ENCODE data around the gene VAV3. TPM values are rescaled to one million over a fixed set of nuclear protein-coding genes. Genes with fewer than 3 reads are reported as not detected.

The VAV3 gene
- polyA plus RNA-seq, 1 experiment, result not detected

- no peaks in the 10 kb centered on the region for H3K27me3 ChIP-seq (ENCODE audit: control insufficient read depth, insufficient read depth, low read length)
- DNase-seq (ENCODE audit: low read depth), result no peak
- H3K4me3 ChIP-seq (ENCODE audit: low read depth, low read length), result no peak overlapping the region
- no peak for TF ChIP-seq CTCF (IDR thresholded peaks at IDR 0.05; ENCODE audit: insufficient read depth, low read depth, low read length)
- CTCF ChIA-PET, result no interaction called here
- H3K36me3 ChIP-seq (ENCODE audit: control insufficient read depth, insufficient read depth, low read length), result no peaks in the 10 kb centered on the region
- POLR2A ChIA-PET, result no interaction called here
Observed at GRCh38 chr1:107548276-107548675, 416.7 kb downstream of the VAV3 start.

- H3K36me3 ChIP-seq (ENCODE audit: control insufficient read depth, insufficient read depth, low read length), result no peaks in the 10 kb centered on the region
- no peak overlapping the region for H3K4me3 ChIP-seq (ENCODE audit: low read depth, low read length)
- CTCF ChIA-PET, result no interaction called here
- H3K27me3 ChIP-seq (ENCODE audit: control insufficient read depth, insufficient read depth, low read length), result no peaks in the 10 kb centered on the region
- TF ChIP-seq CTCF (IDR thresholded peaks at IDR 0.05; ENCODE audit: insufficient read depth, low read depth, low read length), result no peak
- DNase-seq (ENCODE audit: low read depth), result no peak
- POLR2A ChIA-PET, result no interaction called here
Observed at GRCh38 chr1:107547363-107548155, 417.4 kb downstream of the VAV3 start.

- no peaks in the 10 kb centered on the region for H3K36me3 ChIP-seq (ENCODE audit: control insufficient read depth, insufficient read depth, low read length)
- no peak overlapping the region for H3K4me3 ChIP-seq (ENCODE audit: low read depth, low read length)
- TF ChIP-seq CTCF (IDR thresholded peaks at IDR 0.05; ENCODE audit: insufficient read depth, low read depth, low read length), result no peak
- ChIA-PET POLR2A (no interaction called here), CTCF (no interaction called here)
- no peaks in the 10 kb centered on the region for H3K27me3 ChIP-seq (ENCODE audit: control insufficient read depth, insufficient read depth, low read length)
- no peak for DNase-seq (ENCODE audit: low read depth)
Observed at GRCh38 chr1:107546576-107546975, 418.4 kb downstream of the VAV3 start.

GRCh38 chr1:107545879-107546278 lies 419.1 kb downstream of the VAV3 start:
- ChIA-PET CTCF (no interaction called here), POLR2A (no interaction called here)
- TF ChIP-seq CTCF (IDR thresholded peaks at IDR 0.05; ENCODE audit: insufficient read depth, low read depth, low read length), result no peak

GRCh38 chr1:107545056-107545577 lies 419.9 kb downstream of the VAV3 start:
- POLR2A ChIA-PET, result no interaction called here
- H3K36me3 ChIP-seq (ENCODE audit: control insufficient read depth, insufficient read depth, low read length), result no peaks in the 10 kb centered on the region
- CTCF ChIA-PET, result interaction anchor here (1.0 kb wide), 1 partner anchor 16 kb away, joined by 3 read pairs; no protein-coding TSS in a partner anchor
- no peak for DNase-seq (ENCODE audit: low read depth)
- no peak overlapping the region for H3K4me3 ChIP-seq (ENCODE audit: low read depth, low read length)
- no peaks in the 10 kb centered on the region for H3K27me3 ChIP-seq (ENCODE audit: control insufficient read depth, insufficient read depth, low read length)
- TF ChIP-seq CTCF (IDR thresholded peaks at IDR 0.05; ENCODE audit: insufficient read depth, low read depth, low read length), result no peak

More at GRCh38 chr1:107545879-107546278, 419.1 kb downstream of the VAV3 start:
- DNase-seq (ENCODE audit: low read depth), result no peak
- no peaks in the 10 kb centered on the region for H3K27me3 ChIP-seq (ENCODE audit: control insufficient read depth, insufficient read depth, low read length)
- no peak overlapping the region for H3K4me3 ChIP-seq (ENCODE audit: low read depth, low read length)
- H3K36me3 ChIP-seq (ENCODE audit: control insufficient read depth, insufficient read depth, low read length), result no peaks in the 10 kb centered on the region

All from BJ (cell line).